A673 (cell line): ENCODE data around the gene SLC18A2.

Source experiments
- CTCF ChIP-seq: fragments of 300-800, 200-600 bp; sonication (generic); conservative IDR thresholded peaks from 2 replicates; pipeline ENCODE4 v1.5.1; 2017; ENCODE audit warnings: low read depth, mild to moderate bottlenecking, antibody characterized with exemption, low read length, moderate library complexity, mixed read lengths
- EZH2 ChIP-seq: fragments of 200-600 bp; sonication (generic); IDR thresholded peaks from 2 replicates; pipeline ENCODE4 v1.6.1; 2017; ENCODE audit warnings: borderline replicate concordance, low read depth, mild to moderate bottlenecking, mixed read lengths, antibody characterized with exemption, low read length; ENCODE audit not compliant: poor library complexity, severe bottlenecking

GRCh38 chr10:117221156-117221711 is 19.7 kb upstream of the SLC18A2 start:
- TF ChIP-seq CTCF (no peak), EZH2 (no peak)
